RWPE2 (cell line): ENCODE measurements around the gene GNAI3.

Source experiments
- ATAC-seq: fragments of 200-7000 bp; cut with Tn5 transposase; 3 replicates; pipeline ENCODE4 v1.9.1; 2021; ENCODE audit warnings: low read depth
- DNase-seq: peaks from one replicate; pipeline ENCODE4 v3.0.0-alpha.2; 2020; ENCODE audit warnings: low spot score
- H3K27ac ChIP-seq: fragments of 450-650 bp; 2 replicates; pipeline ENCODE4 v1.5.1; 2017; ENCODE audit warnings: mild to moderate bottlenecking; ENCODE audit not compliant: poor library complexity, severe bottlenecking
- H3K27me3 ChIP-seq: fragments of 250-450 bp; sonication (Bioruptor Pico); 2 replicates; pipeline ENCODE4 v1.5.1; 2021; ENCODE audit warnings: mild to moderate bottlenecking, moderate library complexity; ENCODE audit not compliant: insufficient read depth, poor library complexity, severe bottlenecking
- H3K36me3 ChIP-seq: fragments of 250-450 bp; sonication (Bioruptor Pico); 2 replicates; pipeline ENCODE4 v1.5.1; 2020; ENCODE audit warnings: low read depth, mild to moderate bottlenecking, moderate library complexity
- H3K4me1 ChIP-seq: fragments of 250-450 bp; sonication (Bioruptor Pico); 2 replicates; pipeline ENCODE4 v1.5.1; 2021; ENCODE audit warnings: mild to moderate bottlenecking, moderate library complexity; ENCODE audit not compliant: insufficient read depth, poor library complexity, severe bottlenecking
- H3K4me3 ChIP-seq: fragments of 250-450 bp; sonication (Bioruptor Pico); 2 replicates; pipeline ENCODE4 v1.5.1; 2021; ENCODE audit warnings: mild to moderate bottlenecking, moderate library complexity; ENCODE audit not compliant: severe bottlenecking
- H3K9me3 ChIP-seq: fragments of 250-450 bp; sonication (Bioruptor Pico); 2 replicates; pipeline ENCODE4 v1.5.1; 2021; ENCODE audit warnings: mild to moderate bottlenecking, moderate library complexity; ENCODE audit not compliant: severe bottlenecking
- CTCF ChIP-seq: fragments of 450-650 bp; IDR thresholded peaks from one replicate; pipeline ENCODE4 v1.5.1; 2017; ENCODE audit warnings: mild to moderate bottlenecking, moderate library complexity; ENCODE audit not compliant: poor library complexity, severe bottlenecking

The GNAI3 gene

DNA sequence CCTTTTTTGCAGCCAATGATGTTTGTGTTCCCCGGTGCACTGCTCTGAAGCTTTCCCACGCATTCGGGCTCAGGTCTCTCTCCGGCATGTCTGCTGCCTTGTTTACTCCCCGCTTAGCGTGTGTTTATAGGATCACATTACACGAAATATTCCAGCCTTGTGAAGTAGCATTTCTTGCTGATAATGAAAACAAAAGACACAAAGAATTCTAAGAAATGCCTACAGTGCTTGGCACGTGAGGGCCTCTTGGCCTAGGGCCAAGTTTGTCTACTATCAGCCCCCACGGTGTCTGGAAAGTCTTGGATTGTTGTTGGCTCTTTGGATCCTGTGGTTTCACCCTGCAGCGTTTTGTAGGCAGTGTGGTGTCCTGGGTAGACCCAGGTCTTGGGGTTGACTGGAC, 96.3 kb downstream of the GNAI3 start:
- TF ChIP-seq CTCF: no peak
- DNase-seq: no peak
- Histone ChIP-seq H3K4me1 (no peaks in the 10 kb centered on the region), H3K27me3 (no peaks in the 10 kb centered on the region), H3K9me3 (no peaks in the 10 kb centered on the region), H3K36me3 (no peaks in the 10 kb centered on the region), H3K27ac (no peak overlapping the region), H3K4me3 (no peak overlapping the region)
- ATAC-seq: no peak

DNA sequence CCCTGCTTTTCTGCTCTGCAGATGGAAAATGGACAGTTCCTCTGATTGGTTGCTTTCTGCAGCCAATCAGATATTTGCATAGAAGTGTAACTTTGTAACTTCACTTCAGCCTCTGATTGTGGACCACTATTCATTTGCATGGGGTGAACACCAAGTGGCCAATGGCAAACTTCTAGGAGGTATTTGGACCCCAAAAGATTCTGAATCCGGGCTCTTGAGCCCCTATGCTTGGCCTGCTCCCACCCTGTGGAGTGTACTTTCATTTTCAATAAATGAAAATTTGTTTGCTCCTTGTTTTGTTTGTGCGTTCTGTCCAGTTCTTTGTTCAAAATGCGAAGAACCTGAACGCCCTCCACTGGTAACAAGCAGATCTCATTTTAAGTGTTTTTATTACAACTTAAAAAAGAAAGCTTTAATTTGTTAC, 101.1 kb downstream of the GNAI3 start:
- no peak for ATAC-seq
- Histone ChIP-seq H3K36me3 (no peaks in the 10 kb centered on the region), H3K4me1 (peaks cover 33% of the 10 kb centered on the region), H3K27me3 (no peaks in the 10 kb centered on the region), H3K4me3 (no peak overlapping the region), H3K9me3 (no peaks in the 10 kb centered on the region), H3K27ac (no peak overlapping the region)
- no peak for DNase-seq
- TF ChIP-seq CTCF: peak; percentile 49

- DNase-seq: no peak
- TF ChIP-seq CTCF: no peak
- Histone ChIP-seq H3K27ac (no peak overlapping the region), H3K9me3 (no peaks in the 10 kb centered on the region), H3K36me3 (no peaks in the 10 kb centered on the region), H3K4me1 (peaks cover 40% of the 10 kb centered on the region), H3K27me3 (no peaks in the 10 kb centered on the region), H3K4me3 (no peak overlapping the region)
- peak; percentile 51; the same call in 2 of the 3 replicates for ATAC-seq
Measured at GRCh38 chr1:109650609-109651008, 102.2 kb downstream of the GNAI3 start.

- H3K27me3 ChIP-seq: no peaks in the 10 kb centered on the region
- ATAC-seq (peak; percentile 30; the same call in 1 of the 3 replicates), DNase-seq (no peak)
- H3K4me1 ChIP-seq: peaks cover 40% of the 10 kb centered on the region
- H3K4me3 ChIP-seq: no peak overlapping the region
- peak overlapping the region; percentile 28 for H3K27ac ChIP-seq
- H3K9me3 ChIP-seq: no peaks in the 10 kb centered on the region
- no peak for TF ChIP-seq CTCF
- H3K36me3 ChIP-seq: no peaks in the 10 kb centered on the region
Measured at GRCh38 chr1:109652402-109652801, 104.0 kb downstream of the GNAI3 start.

DNA sequence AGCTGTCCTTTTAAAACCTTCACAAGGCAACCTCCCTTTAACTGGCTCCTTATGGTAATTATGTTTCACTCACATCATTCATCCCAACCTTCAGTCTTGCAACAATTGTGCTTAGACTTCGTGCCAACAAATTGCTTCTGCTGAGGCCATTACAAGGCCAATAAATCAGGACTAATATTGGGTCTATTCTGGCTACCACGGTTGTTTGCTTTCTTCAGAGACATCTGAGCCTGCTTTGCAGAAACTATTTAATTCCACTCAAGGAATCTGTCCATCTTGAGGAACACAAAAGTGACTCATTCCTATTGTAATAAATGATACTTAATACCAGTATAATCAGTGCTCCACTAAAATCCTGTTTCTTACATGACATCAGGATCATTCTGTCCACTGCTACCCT, 104.9 kb downstream of the GNAI3 start:
- Histone ChIP-seq H3K27me3 (no peaks in the 10 kb centered on the region), H3K36me3 (no peaks in the 10 kb centered on the region), H3K9me3 (no peaks in the 10 kb centered on the region), H3K4me3 (no peak overlapping the region), H3K27ac (peak overlapping the region; percentile 28), H3K4me1 (peaks cover 40% of the 10 kb centered on the region)
- ATAC-seq (peak; percentile 8; the same call in 1 of the 3 replicates), DNase-seq (no peak)
- no peak for TF ChIP-seq CTCF
